22Rv1 (cell line): ENCODE results near the gene SERTAD1.

Source experiments
- CTCF ChIP-seq: fragments of 450-650 bp; IDR thresholded peaks from 2 replicates; pipeline ENCODE4 v1.5.1; 2017; ENCODE audit warnings: mild to moderate bottlenecking
- ZFX ChIP-seq: fragments of 450-650 bp; IDR thresholded peaks from 2 replicates; pipeline ENCODE4 v1.6.1; 2017; ENCODE audit warnings: antibody characterized with exemption, borderline replicate concordance

GRCh38 chr19:40390084-40390742 lies 35.6 kb downstream of the SERTAD1 start, which contains the start of gene HIPK4:
- TF ChIP-seq CTCF (no peak), ZFX (no peak)
